Kidney (tissue), 14 donors: ENCODE data around the gene PARVG. TPM values are rescaled to one million over a fixed set of nuclear protein-coding genes. Genes with fewer than 3 reads are reported as not detected.

ENCODE experiments used
- DNase-seq, 5 donors: peaks; one replicate each; pipeline ENCODE4 v3.0.0-alpha.2; 2013 to 2020
- FAIRE-seq: peaks from 2 replicates; lab custom pipeline; 2012; peaks lifted over from hg19 to GRCh38; lab: Jason Lieb, UNC
- H3K27ac ChIP-seq, 2 donors: one replicate each; pipeline ENCODE4 v1.7.0; 2013; ENCODE audit warnings: low read depth in 2 of 2, low read length in 2 of 2, inconsistent platforms in 1 of 2
- H3K27me3 ChIP-seq: one replicate; pipeline ENCODE4 v1.7.1; 2013; ENCODE audit warnings: low read length, inconsistent platforms; ENCODE audit not compliant: control insufficient read depth, insufficient read depth
- H3K36me3 ChIP-seq, 3 donors: one replicate each; pipeline versions ENCODE4 v1.7.0 to v1.7.1; 2013; ENCODE audit warnings: low read length in 3 of 3, control low read depth in 1 of 3, inconsistent platforms in 1 of 3; ENCODE audit not compliant: insufficient read depth in 3 of 3, control insufficient read depth in 2 of 3
- H3K4me1 ChIP-seq, 3 donors: one replicate each; pipeline versions ENCODE4 v1.7.0 to v1.7.1; 2013; ENCODE audit warnings: low read length in 3 of 3, inconsistent platforms in 1 of 3, low read depth in 1 of 3; ENCODE audit not compliant: control insufficient read depth in 2 of 3, insufficient read depth in 2 of 3
- H3K4me3 ChIP-seq, 3 donors: one replicate each; pipeline versions ENCODE4 v1.7.0 to v1.8.1; 2013; ENCODE audit warnings: low read length in 3 of 3, control low read depth in 1 of 3, inconsistent platforms in 1 of 3
- H3K9ac ChIP-seq, 3 donors: one replicate each; pipeline versions ENCODE4 v1.7.0 to v1.7.1; 2013; ENCODE audit warnings: low read length in 3 of 3, control low read depth in 1 of 3, inconsistent platforms in 1 of 3
- H3K9me3 ChIP-seq, 3 donors: one replicate each; pipeline versions ENCODE4 v1.7.0 to v1.7.1; 2013; ENCODE audit warnings: low read length in 3 of 3, control low read depth in 1 of 3, inconsistent platforms in 1 of 3; ENCODE audit not compliant: control insufficient read depth in 2 of 3, insufficient read depth in 1 of 3
- CTCF ChIP-seq: IDR thresholded peaks from 3 replicates; pipeline ENCODE4 v1.5.1; 2012; ENCODE audit warnings: mild to moderate bottlenecking, moderate library complexity, borderline replicate concordance; ENCODE audit not compliant: insufficient read depth; ENCODE audit errors: extremely low read depth
- intact Hi-C: fragments of 100-400 bp; cut with DNase I; formaldehyde crosslinking; loops from one replicate; pipeline ENCODE4 v1.11.1; 2022
- polyA plus RNA-seq: library from polyadenylated mRNA; stranded (reverse); fragments of 350-450 nt; fragmentation: Illumina TruSeq; extraction: RNeasy Lipid Tissue Mini Kit (QIAGEN cat#74804); gene quantifications from one replicate; pipeline ENCODE4 v1.2.3, GENCODE V29; 2014; ENCODE audit warnings: low read depth, low replicate concordance; ENCODE audit not compliant: insufficient read depth
- total RNA-seq: library from RNA; stranded (reverse); fragmentation: NEBNext Ultra II Directional; extraction: Animal tissue kit (Norgen Biotek cat#: 25700); gene quantifications from one replicate; pipeline ENCODE4 v1.2.1, GENCODE V29; 2021
- donor health status: control.
- donor health status: control.
- donor health status: control.
- donor health status: control.
- donor health status: control.
- donor health status: DM: yes; HTN: yes; CAD: no.
- donor health status: Normal renal cell carcinoma (clear cell type).

The PARVG gene
- total and polyA plus RNA-seq, 2 donors from 2014 or later, result 2.5 to 20.9 TPM

DNA sequence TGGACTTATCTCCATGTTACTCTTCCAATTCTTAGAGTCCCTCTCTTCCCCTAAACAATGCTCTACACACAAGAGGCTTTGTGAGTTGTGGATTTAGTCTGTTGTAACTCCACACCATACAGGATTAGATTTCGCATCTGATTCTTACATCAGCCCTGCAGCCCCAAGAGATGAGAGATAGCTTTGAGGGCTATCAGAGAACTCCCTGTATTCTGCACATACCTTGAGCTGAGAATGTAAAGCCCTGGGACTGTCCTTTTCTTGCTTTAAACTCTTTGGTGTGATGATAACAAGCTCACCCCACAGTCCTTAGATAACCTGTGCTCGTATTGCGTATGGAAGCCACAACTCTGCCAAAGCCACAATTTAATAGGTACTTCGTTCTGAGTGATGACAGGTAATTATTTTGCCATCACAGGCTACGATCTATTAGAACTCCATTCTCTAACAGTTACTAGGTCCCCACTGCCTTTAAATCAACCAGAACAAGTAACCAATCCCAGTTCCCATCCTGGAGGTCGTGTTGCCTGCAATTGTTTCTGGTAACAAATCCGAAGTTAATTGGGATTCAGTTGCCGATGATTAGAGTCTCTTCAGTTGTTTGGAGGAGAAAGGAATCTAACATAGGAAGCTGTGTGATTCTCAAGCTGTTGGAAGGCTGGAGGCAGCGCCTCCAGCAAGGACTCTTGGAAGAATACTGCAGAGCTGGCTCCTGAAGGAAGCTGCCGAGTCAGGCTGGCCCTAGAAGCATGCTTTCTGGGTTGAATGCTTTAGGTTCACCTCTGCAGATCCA is 1.3 kb upstream of the PARVG start:
- intact Hi-C loops, result no loop called here
- FAIRE-seq, result no peak
- Histone ChIP-seq H3K27me3 (no peaks in the 10 kb centered on the region), H3K36me3 (no peaks in the 10 kb centered on the region), H3K9ac (no peak overlapping the region), H3K4me3 (no peak overlapping the region), H3K9me3 (no peaks in the 10 kb centered on the region), H3K4me1 (no peaks in the 10 kb centered on the region), H3K27ac (no peak overlapping the region)
- no peak for DNase-seq
- TF ChIP-seq CTCF, result no peak

GRCh38 chr22:44179989-44180705 is 578 bp upstream of the PARVG start:
- H3K4me3 ChIP-seq, result no peak overlapping the region
- H3K4me1 ChIP-seq, result no peaks in the 10 kb centered on the region
- H3K36me3 ChIP-seq, result no peaks in the 10 kb centered on the region
- DNase-seq (peak in 1 of 5 donors; percentile 7), FAIRE-seq (no peak)
- TF ChIP-seq CTCF, result no peak
- intact Hi-C loops, result no loop called here
- H3K9ac ChIP-seq, result no peak overlapping the region
- no peaks in the 10 kb centered on the region for H3K27me3 ChIP-seq
- no peak overlapping the region for H3K27ac ChIP-seq
- no peaks in the 10 kb centered on the region for H3K9me3 ChIP-seq

DNA sequence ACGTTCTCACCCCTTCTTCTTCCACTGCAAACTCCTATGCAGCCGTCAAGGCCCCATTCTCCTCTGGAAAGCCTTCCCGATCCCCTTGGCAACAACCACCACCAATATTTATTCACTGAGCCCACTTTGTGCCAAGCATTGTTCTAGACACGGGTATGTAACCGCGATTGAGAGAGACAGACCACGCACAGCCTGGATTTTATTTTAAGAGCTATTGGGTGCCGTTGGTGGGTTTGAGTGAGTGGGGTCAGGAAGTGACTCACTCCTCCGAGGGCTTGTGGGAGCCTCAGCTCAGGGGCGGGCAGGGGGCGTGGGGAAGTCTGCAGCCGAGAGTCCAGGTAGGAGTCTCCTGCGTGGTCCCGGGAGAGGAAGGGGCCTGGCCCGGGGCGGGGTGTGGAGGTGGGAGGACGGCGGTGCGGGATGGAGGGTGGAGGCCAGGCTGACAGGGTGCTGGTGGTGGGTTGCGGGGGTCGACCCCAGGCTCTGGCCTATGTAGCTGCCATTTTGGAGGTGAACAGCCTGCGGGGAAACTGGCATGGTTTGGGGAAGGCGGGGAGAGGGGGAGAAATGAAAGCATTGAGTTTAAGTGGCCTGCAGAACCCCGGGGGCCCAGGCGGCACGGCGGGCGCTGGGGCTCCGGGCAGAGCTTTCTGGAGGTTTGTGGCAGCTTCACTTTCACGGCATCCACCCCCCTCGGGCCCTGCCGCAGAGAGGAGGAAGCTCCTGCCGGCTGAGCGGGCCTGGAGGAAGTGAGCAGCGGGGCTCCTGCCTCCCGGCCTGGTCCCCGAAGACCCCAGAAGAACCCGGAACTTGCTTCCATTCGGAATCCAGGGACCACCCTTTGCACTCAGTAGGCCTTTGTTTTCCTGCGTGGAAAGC is 547 bp downstream of the PARVG start:
- Histone ChIP-seq H3K9ac (no peak overlapping the region), H3K27ac (peak overlapping the region in 1 of 2 donors; percentile 37), H3K4me1 (no peaks in the 10 kb centered on the region), H3K27me3 (no peaks in the 10 kb centered on the region), H3K9me3 (no peaks in the 10 kb centered on the region), H3K4me3 (no peak overlapping the region), H3K36me3 (no peaks in the 10 kb centered on the region)
- no peak for TF ChIP-seq CTCF
- intact Hi-C loops, result no loop called here
- DNase-seq (peak in 1 of 5 donors; percentile 78), FAIRE-seq (no peak)
